Activated naive CD4-positive, alpha-beta T cell treated with anti-CD3 and anti-CD28 coated beads, Interleukin-2, amount 50 U/mL, for 16 hours (primary cell): ENCODE measurements around the gene GTF3C4.
"Not testable (repeated sequence)": the region's sequence is repeated elsewhere in the genome, so short reads cannot be mapped to it uniquely, and the experiment has no call there.

ENCODE experiments used
- DNase-seq: peaks from one replicate; pipeline ENCODE4 v3.0.0-alpha.2; 2020

Gene GTF3C4

GRCh38 chr9:132708239-132708638, 38.0 kb downstream of the GTF3C4 start:
- DNase-seq, result no peak

GRCh38 chr9:132708769-132709430, 38.6 kb downstream of the GTF3C4 start:
- no peak for DNase-seq

- DNase-seq, result no peak
Measured at GRCh38 chr9:132710333-132710732, 40.1 kb downstream of the GTF3C4 start.

GRCh38 chr9:132711152-132711551, 40.9 kb downstream of the GTF3C4 start:
- DNase-seq, result not testable (repeated sequence)

GRCh38 chr9:132711846-132712245, 41.6 kb downstream of the GTF3C4 start:
- DNase-seq, result no peak

- DNase-seq, result no peak
Measured at GRCh38 chr9:132712753-132713152, 42.5 kb downstream of the GTF3C4 start.

- DNase-seq, result no peak
Measured at GRCh38 chr9:132716007-132716406, 45.7 kb downstream of the GTF3C4 start.

- DNase-seq, result no peak
Measured at GRCh38 chr9:132717326-132717945, 47.2 kb downstream of the GTF3C4 start.

GRCh38 chr9:132718381-132718928, 48.2 kb downstream of the GTF3C4 start:
- not testable (repeated sequence) for DNase-seq

- no peak for DNase-seq
Measured at GRCh38 chr9:132721661-132722060, 51.4 kb downstream of the GTF3C4 start.

GRCh38 chr9:132722564-132723065, 52.4 kb downstream of the GTF3C4 start:
- DNase-seq, result no peak

GRCh38 chr9:132723809-132724208, 53.5 kb downstream of the GTF3C4 start:
- DNase-seq, result no peak

- DNase-seq, result no peak
Measured at GRCh38 chr9:132725306-132725705, 55.0 kb downstream of the GTF3C4 start.

GRCh38 chr9:132726576-132727130, 56.4 kb downstream of the GTF3C4 start:
- DNase-seq, result no peak

- DNase-seq, result no peak
Measured at GRCh38 chr9:132728071-132728470, 57.8 kb downstream of the GTF3C4 start.

- DNase-seq, result no peak
Measured at GRCh38 chr9:132728497-132728896, 58.2 kb downstream of the GTF3C4 start.

- no peak for DNase-seq
Measured at GRCh38 chr9:132729235-132729890, 59.1 kb downstream of the GTF3C4 start.

- DNase-seq, result no peak
Measured at GRCh38 chr9:132730054-132731033, 60.1 kb downstream of the GTF3C4 start.

- no peak for DNase-seq
Measured at GRCh38 chr9:132731230-132731629, 61.0 kb downstream of the GTF3C4 start.

GRCh38 chr9:132732326-132733259, 62.3 kb downstream of the GTF3C4 start:
- no peak for DNase-seq

- DNase-seq, result no peak
Measured at GRCh38 chr9:132733260-132733815, 63.1 kb downstream of the GTF3C4 start.
